Activated B cell treated with CpG ODN at 0.5 μM for 24 hours (primary cell): Measurements from ENCODE around the gene GABRA5. TPM values are rescaled to one million over a fixed set of nuclear protein-coding genes. Genes with fewer than 3 reads are reported as not detected.
"Not testable (repeated sequence)": the region's sequence is repeated elsewhere in the genome, so short reads cannot be mapped to it uniquely, and the experiment has no call there.

Experiments used
- ATAC-seq: fragments of 200-7000 bp; cut with Tn5 transposase; one replicate; pipeline ENCODE4 v1.10.0; 2021; ENCODE audit warnings: low read depth, mild to moderate bottlenecking, moderate library complexity
- CTCF ChIA-PET: fragments of 350-600 bp; sonication (Branson Sonifier 250); formaldehyde crosslinking; loops from one replicate; lab custom pipeline; 2021; ENCODE audit warnings: antibody characterized with exemption; lab: Charles Lee
- POLR2A ChIA-PET: fragments of 350-600 bp; sonication (Branson Sonifier 250); formaldehyde crosslinking; loops from one replicate; lab custom pipeline; 2021; ENCODE audit warnings: antibody characterized with exemption; lab: Charles Lee
- DNase-seq: peaks from one replicate; pipeline ENCODE4 v3.0.0; 2022
- H3K27ac Mint-ChIP-seq: one replicate; pipeline ENCODE4 v1.8.0; 2020; ENCODE audit warnings: mixed read lengths
- H3K27me3 Mint-ChIP-seq: one replicate; pipeline ENCODE4 v1.8.0; 2021; ENCODE audit warnings: mixed read lengths
- H3K36me3 Mint-ChIP-seq: one replicate; pipeline ENCODE4 v1.8.0; 2021; ENCODE audit warnings: low read depth, mixed read lengths
- H3K4me1 Mint-ChIP-seq: one replicate; pipeline ENCODE4 v1.8.0; 2021; ENCODE audit warnings: mixed read lengths
- H3K4me3 Mint-ChIP-seq: one replicate; pipeline ENCODE4 v1.8.0; 2020; ENCODE audit warnings: mild to moderate bottlenecking, mixed read lengths
- H3K9me3 Mint-ChIP-seq: one replicate; pipeline ENCODE4 v1.8.0; 2020; ENCODE audit warnings: mixed read lengths
- CTCF ChIP-seq: fragments of 200-600 bp; IDR thresholded peaks from one replicate; pipeline ENCODE4 v1.8.0; 2022; ENCODE audit warnings: antibody characterized with exemption, mild to moderate bottlenecking
- intact Hi-C: fragments of 100-400 bp; cut with micrococcal nuclease; formaldehyde crosslinking; loops from one replicate; pipeline ENCODE4 v1.15.1; 2024
- total RNA-seq: library from RNA; stranded (reverse); gene quantifications from 2 replicates; pipeline ENCODE4 v1.2.3, GENCODE V29; 2022

GABRA5 gene
- total RNA-seq = not detected in 2 replicates

GRCh38 chr15:26866298-26867199, at the start of gene GABRA5:
TSS of gene GABRA5 (plus strand) at chr15:26867062. CDS start at chr15:26869249, 2,187 bp downstream.
- intact Hi-C loops = no loop called here
- DNase-seq (no peak), ATAC-seq (no peak)
- Mint-ChIP-seq H3K4me1 (no peaks in the 10 kb centered on the region), H3K36me3 (no peaks in the 10 kb centered on the region), H3K27ac (no peak within 1 kb of the TSS), H3K27me3 (peaks cover 26% of the 10 kb centered on the region), H3K9me3 (no peaks in the 10 kb centered on the region), H3K4me3 (no peak within 1 kb of the TSS)
- no peak for TF ChIP-seq CTCF
- POLR2A ChIA-PET = no interaction called here
- CTCF ChIA-PET = no interaction called here

- H3K27ac Mint-ChIP-seq = not testable (repeated sequence)
Measured at GRCh38 chr15:26831191-26831590, 35.7 kb upstream of the GABRA5 start.

GRCh38 chr15:26831951-26832350, 34.9 kb upstream of the GABRA5 start:
- no peak for ATAC-seq

More at GRCh38 chr15:26831191-26831590, 35.7 kb upstream of the GABRA5 start:
- H3K9me3 Mint-ChIP-seq = peaks cover 14% of the 10 kb centered on the region
- H3K4me3 Mint-ChIP-seq, H3K4me1 Mint-ChIP-seq, DNase-seq, H3K27me3 Mint-ChIP-seq, H3K36me3 Mint-ChIP-seq, POLR2A ChIA-PET, intact Hi-C loops, CTCF ChIA-PET, ATAC-seq: not testable (repeated sequence)

GRCh38 chr15:26838742-26839460, 28.0 kb upstream of the GABRA5 start:
- DNase-seq (no peak), ATAC-seq (no peak)
- H3K4me1 Mint-ChIP-seq = no peaks in the 10 kb centered on the region
- POLR2A ChIA-PET = no interaction called here
- no peaks in the 10 kb centered on the region for H3K36me3 Mint-ChIP-seq
- TF ChIP-seq CTCF = no peak
- intact Hi-C loops = no loop called here
- no peak overlapping the region for H3K27ac Mint-ChIP-seq
- no peaks in the 10 kb centered on the region for H3K27me3 Mint-ChIP-seq
- peaks cover 6% of the 10 kb centered on the region for H3K9me3 Mint-ChIP-seq
- no peak overlapping the region for H3K4me3 Mint-ChIP-seq
- CTCF ChIA-PET = interaction anchor here (0.7 to 1.2 kb wide), 3 partner anchors 8 to 1331 kb away, joined by 3 read pairs; no protein-coding TSS in a partner anchor

More at GRCh38 chr15:26831951-26832350, 34.9 kb upstream of the GABRA5 start:
- Mint-ChIP-seq H3K4me1 (no peaks in the 10 kb centered on the region), H3K36me3 (no peaks in the 10 kb centered on the region), H3K9me3 (peaks cover 18% of the 10 kb centered on the region), H3K4me3 (no peak overlapping the region), H3K27me3 (no peaks in the 10 kb centered on the region), H3K27ac (no peak overlapping the region)
- no peak for TF ChIP-seq CTCF
- CTCF ChIA-PET = no interaction called here
- POLR2A ChIA-PET = no interaction called here
- intact Hi-C loops = no loop called here
- no peak for DNase-seq

- CTCF ChIA-PET = no interaction called here
- Mint-ChIP-seq H3K4me3 (no peak overlapping the region), H3K9me3 (peaks cover 2% of the 10 kb centered on the region), H3K4me1 (no peaks in the 10 kb centered on the region), H3K36me3 (no peaks in the 10 kb centered on the region), H3K27me3 (no peaks in the 10 kb centered on the region), H3K27ac (no peak overlapping the region)
- POLR2A ChIA-PET = no interaction called here
- DNase-seq (no peak), ATAC-seq (no peak)
- intact Hi-C loops = no loop called here
- TF ChIP-seq CTCF = no peak
Measured at GRCh38 chr15:26841514-26841913, 25.3 kb upstream of the GABRA5 start.
